HG03571 (cell line): Measurements from ENCODE around the gene ZCCHC8.
"Not testable (repeated sequence)": the region's sequence is repeated elsewhere in the genome, so short reads cannot be mapped to it uniquely, and the experiment has no call there.

Experiments
- ATAC-seq: cut with Tn5 transposase; IDR thresholded peaks from one replicate; pipeline ENCODE4 v1.9.1; 2021; ENCODE audit not compliant: unreplicated experiment

The ZCCHC8 gene

GRCh38 chr12:122473543-122474323, 27.0 kb downstream of the ZCCHC8 start:
- ATAC-seq, result no peak

GRCh38 chr12:122471324-122472226, 29.2 kb downstream of the ZCCHC8 start:
- no peak for ATAC-seq

DNA sequence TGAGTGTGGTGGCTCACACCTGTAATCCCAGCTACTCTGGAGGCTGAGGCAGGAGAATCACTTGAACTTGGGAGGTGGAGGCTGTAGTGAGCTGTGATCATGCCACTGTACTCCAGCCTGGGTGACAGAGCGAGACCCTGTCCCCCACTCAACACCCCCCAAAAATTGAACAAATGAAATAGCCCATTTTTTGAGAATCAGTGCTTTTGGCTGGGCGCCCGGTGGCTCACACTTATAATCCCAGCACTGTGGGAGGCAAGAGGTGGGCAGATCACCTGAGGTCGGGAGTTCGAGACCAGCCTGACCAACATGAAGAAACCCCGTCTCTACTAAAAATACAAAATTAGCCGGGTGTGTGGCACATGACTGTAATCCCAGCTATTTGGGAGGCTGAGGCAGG, 30.2 kb downstream of the ZCCHC8 start:
- not testable (repeated sequence) for ATAC-seq

- ATAC-seq, result not testable (repeated sequence)
These were observed 30.9 kb downstream of the ZCCHC8 start for GRCh38 chr12:122469856-122470255.

- no peak for ATAC-seq
These were observed 32.7 kb downstream of the ZCCHC8 start for GRCh38 chr12:122467983-122468382.

DNA sequence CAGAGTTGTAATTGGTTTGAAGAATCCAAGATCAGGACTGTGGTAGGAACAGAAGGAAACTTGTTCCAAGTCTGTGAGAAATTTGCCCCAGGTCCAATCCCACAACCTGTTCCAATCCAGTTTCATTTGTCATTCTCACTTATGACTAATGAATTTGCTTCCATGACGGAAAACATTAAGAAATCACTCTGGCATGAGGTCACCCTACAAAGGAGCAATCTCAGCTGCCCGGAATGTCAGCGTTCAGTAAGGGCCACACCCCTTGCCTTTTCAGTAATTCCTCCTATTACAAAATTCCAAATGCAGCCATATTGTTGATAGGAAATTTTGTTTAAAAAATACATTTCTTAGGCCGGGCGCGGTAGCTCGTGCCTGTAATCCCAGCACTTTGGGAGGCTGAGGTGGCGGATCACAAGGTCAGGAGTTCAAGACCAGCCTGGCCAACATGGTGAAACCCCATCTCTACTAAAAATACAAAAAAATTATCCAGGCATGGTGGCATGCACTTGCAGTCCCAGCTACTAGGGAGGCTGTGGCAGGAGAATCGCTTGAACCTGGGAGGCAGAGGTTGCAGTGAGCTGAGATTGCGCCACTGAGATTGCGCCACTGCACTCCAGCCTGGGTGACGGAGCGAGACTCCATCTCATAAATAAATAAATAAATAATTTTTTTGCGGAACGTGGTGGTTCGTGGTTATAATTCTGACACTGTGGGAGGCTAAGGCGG, 36.3 kb downstream of the ZCCHC8 start:
- not testable (repeated sequence) for ATAC-seq

DNA sequence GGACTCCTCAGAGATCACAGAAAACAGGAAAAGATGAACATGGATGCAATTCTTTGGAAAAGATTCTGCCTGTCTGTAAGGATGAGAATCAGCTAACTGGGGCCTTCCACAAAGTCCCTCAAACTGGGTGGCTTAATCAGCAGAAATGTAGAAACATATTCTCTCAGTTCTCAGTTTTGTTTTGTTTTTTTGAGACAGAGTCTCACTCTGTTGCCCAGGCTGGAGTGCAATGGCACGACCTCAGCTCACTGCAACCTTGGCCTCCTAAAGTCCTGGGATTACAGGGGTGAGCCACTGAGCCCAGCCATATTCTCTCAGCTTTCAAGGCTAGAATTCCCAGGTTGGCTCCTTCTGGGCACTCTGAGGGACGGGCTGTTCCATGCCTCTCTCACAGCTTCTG, 40.1 kb downstream of the ZCCHC8 start:
- no peak for ATAC-seq

DNA sequence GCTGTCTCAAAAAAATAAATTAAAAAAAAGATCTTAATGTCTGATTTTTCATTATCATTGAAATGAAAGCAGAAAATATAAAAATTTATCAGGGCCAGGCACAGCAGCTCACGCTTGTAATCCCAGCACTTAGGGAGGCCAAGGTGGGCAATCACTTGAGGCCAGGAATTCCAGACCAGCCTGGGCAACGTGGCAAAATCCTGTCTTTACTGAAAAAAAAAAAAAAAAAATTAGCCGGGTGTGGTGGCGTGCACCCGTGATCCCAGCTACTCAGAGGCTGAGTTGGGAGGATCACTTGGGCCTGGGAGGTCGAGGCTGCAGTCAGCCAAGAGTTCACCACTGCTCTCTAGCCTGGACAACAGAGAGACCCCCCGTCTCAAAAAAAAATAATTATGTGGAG, 40.7 kb downstream of the ZCCHC8 start:
- no peak for ATAC-seq

DNA sequence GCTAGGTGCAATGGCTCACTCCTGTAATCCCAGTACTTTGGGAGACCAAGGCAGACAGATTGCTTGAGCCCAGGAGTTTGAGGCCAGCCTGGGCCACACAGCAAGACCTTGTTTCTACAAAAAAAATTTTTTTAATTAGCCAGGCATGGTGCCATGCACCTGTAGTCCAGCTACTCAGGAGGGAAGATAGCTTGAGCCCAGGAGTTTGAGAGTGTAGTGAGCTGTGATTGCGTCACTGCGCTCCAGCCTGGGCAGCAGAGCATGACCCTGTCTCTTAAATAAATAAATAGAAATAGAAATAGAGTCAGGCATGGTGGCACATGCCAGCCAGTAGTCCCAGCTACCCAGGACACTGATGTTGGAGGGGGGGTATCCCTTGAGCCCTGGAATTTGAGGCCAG, 41.5 kb downstream of the ZCCHC8 start:
- no peak for ATAC-seq

DNA sequence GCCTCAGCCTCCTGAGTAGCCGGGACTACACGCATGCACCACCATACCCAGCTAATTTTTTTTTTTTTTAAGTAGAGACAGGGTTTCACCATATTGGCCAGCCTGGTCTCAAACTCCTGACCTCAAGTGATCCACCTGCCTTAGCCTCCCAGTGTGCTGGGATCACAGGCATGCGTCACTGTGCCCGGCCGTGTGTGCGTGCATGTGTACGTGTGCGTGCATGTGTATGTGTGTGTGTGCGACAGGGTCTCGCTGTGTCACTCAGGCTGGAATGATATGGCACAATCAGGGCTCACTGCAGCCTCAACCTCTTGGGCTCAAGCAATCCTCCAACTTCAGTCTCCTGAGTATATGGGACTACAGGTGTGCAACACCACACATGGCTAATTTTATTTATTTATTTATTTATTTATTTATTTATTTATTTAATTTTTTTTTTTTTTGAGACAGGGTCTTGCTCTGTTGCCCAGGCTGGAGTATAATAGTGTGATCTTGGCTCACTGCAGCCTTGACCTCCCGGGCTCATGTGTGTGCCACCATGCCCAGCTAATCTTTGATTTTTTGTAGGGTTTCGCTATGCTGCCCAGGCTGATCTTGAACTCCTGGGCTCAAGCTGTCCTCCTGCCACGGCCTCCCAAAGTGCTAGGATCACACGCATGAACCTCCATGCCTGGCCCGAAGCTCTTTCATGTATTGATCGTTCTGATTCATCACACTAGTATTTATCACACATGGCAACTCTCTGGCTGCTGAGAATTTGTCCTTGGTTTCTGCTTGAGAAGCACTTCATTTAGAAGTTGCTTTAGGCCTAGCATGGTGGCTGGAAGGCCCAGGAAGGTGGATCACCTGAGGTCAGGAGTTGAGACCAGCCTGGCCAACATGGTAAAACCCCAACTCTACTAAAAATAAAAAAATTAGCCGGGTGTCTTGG, 42.4 kb downstream of the ZCCHC8 start:
- ATAC-seq, result no peak

GRCh38 chr12:122457627-122458026, 43.1 kb downstream of the ZCCHC8 start:
- no peak for ATAC-seq

DNA sequence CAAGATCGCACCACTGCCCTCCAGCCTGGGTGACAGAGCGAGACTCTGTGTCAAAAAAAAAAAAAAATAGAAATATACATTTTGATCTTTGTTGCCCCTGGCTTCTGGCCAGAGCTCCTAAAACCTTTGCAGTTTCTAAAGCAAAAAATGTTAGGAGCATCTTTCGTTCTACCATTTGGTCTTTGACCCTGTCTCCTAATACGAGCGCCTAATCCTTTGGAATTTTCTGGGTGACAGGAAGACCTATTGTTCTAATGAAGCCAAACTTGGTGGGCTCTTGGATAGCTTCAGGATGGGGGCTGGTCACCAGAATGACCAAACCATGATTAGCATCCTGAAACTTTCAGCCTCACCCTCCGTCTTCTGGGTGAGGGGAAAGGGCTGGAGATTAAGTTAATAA, 46.0 kb downstream of the ZCCHC8 start:
- no peak for ATAC-seq

GRCh38 chr12:122454250-122454721, 46.4 kb downstream of the ZCCHC8 start:
- ATAC-seq, result no peak

DNA sequence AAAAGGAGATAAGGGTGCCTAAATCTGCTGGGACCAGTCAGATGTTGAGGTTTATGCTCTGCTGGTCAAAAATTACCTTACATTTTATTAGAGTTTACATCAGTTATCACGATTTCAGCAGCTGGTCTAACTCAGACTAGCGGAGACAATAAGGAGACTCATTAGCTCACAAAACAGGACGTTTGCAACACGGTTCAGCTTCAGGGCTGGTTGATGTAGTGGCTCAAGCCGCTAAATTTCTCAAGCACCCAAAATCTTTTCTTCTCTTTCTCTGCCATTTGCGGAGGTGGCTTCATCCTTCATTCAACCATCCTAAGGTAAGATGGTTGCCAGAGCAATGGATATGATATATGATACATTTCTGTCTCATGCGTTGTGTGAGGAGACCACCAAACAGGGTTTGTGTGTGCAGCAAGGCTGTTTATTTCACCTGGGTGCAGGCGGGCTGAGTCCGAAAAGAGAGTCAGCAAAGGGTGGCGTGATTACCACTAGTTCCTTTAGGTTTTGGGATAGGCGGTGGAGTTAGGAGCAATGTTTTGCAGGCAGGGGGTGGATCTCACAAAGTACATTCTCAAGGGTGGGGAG, 47.9 kb downstream of the ZCCHC8 start:
- no peak for ATAC-seq

GRCh38 chr12:122449317-122449716, 51.4 kb downstream of the ZCCHC8 start:
- ATAC-seq, result no peak

DNA sequence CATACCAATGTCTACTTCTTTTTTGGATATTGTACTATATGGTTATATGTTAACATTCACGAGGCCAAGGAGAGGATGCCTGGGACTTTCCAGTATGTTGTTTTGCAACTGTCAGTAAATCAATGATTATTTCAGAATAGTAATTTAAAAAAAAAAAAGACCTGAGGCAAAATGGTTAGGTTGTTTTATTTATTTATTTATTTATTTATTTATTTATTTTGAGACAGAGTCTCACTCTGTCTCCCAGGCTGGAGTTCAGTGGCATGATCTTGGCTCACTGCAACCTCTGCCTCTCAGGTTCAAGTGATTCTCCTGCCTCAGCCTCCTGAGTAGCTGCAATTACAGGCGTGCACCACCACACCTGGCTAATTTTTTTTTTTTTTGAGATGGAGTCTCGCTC, 52.9 kb downstream of the ZCCHC8 start:
- not testable (repeated sequence) for ATAC-seq

DNA sequence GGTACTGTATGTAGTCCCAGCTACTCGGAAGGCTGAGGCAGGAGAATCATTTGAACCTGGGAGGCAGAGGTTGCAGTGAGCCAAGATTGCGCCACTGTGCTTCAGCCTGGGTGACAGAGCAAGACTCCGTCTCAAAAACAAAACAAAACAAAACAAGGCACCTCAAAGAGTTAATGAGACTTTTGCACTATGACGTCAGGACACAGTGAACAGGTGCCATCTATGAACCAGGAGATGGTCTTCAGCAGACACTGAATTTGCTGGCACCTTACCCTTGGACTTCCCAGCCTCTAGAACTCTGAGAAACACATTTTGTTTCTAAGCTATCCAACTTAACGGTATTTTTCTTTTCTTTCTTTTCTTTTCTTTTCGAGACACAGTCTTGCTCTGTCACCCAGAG, 54.3 kb downstream of the ZCCHC8 start:
- not testable (repeated sequence) for ATAC-seq

- ATAC-seq, result not testable (repeated sequence)
These were observed 56.7 kb downstream of the ZCCHC8 start for GRCh38 chr12:122444071-122444470.

GRCh38 chr12:122438822-122439221, 61.9 kb downstream of the ZCCHC8 start:
- not testable (repeated sequence) for ATAC-seq

GRCh38 chr12:122437656-122438121, 63.0 kb downstream of the ZCCHC8 start:
- no peak for ATAC-seq
